Fibroblast of lung (primary cell): ENCODE measurements around the gene PALM. TPM values are rescaled to one million over a fixed set of nuclear protein-coding genes. Genes with fewer than 3 reads are reported as not detected.

Experiments used
- DNase-seq, 2 donors: peaks; one replicate each; pipeline versions ENCODE4 v3.0.0 to v3.0.0-alpha.2; 2010; ENCODE audit warnings: low read depth in 2 of 2
- H2AFZ ChIP-seq: 2 replicates; pipeline ENCODE4 v1.5.1; 2012; ENCODE audit warnings: low read length, control low read depth, inconsistent platforms
- H3K27ac ChIP-seq: 2 replicates; pipeline ENCODE4 v1.5.1; 2011; ENCODE audit warnings: low read length, control low read depth; ENCODE audit not compliant: insufficient read depth
- H3K27me3 ChIP-seq: 2 replicates; pipeline ENCODE4 v1.5.1; 2011; ENCODE audit warnings: mild to moderate bottlenecking, low read length; ENCODE audit not compliant: control insufficient read depth, insufficient read depth
- H3K36me3 ChIP-seq: 2 replicates; pipeline ENCODE4 v1.5.1; 2011; ENCODE audit warnings: low read length; ENCODE audit not compliant: control insufficient read depth, insufficient read depth
- H3K4me1 ChIP-seq: 2 replicates; pipeline ENCODE4 v1.5.1; 2011; ENCODE audit warnings: low read length; ENCODE audit not compliant: control insufficient read depth, insufficient read depth; ENCODE audit errors: extremely low read depth
- H3K4me2 ChIP-seq: 2 replicates; pipeline ENCODE4 v1.5.1; 2011; ENCODE audit warnings: low read length, control low read depth; ENCODE audit not compliant: insufficient read depth; ENCODE audit errors: extremely low read depth
- H3K4me3 ChIP-seq, 4 experiments: fragments of 200-600 bp in 1 of 4; sonication (generic) in 1 of 4; replicated peaks in 1 of 4; 2 replicates each; pipeline ENCODE4 v1.5.1; 2011 to 2016; ENCODE audit warnings: low read length in 4 of 4, low read depth in 3 of 4, mild to moderate bottlenecking in 3 of 4, control low read depth in 2 of 4, inconsistent platforms in 1 of 4, mixed read lengths in 1 of 4; ENCODE audit not compliant: insufficient read depth in 1 of 4; ENCODE audit errors: control extremely low read depth in 1 of 4
- H3K79me2 ChIP-seq: 2 replicates; pipeline ENCODE4 v1.5.1; 2012; ENCODE audit warnings: mild to moderate bottlenecking, low read length, inconsistent platforms; ENCODE audit not compliant: control insufficient read depth, insufficient read depth
- H3K9ac ChIP-seq: 2 replicates; pipeline ENCODE4 v1.5.1; 2011; ENCODE audit warnings: mild to moderate bottlenecking, low read length, control low read depth; ENCODE audit not compliant: insufficient read depth
- H3K9me3 ChIP-seq: 2 replicates; pipeline ENCODE4 v1.5.1; 2012; ENCODE audit warnings: low read depth, low read length; ENCODE audit not compliant: control insufficient read depth, insufficient read depth
- H4K20me1 ChIP-seq: 2 replicates; pipeline ENCODE4 v1.5.1; 2011; ENCODE audit warnings: low read length; ENCODE audit not compliant: control insufficient read depth, insufficient read depth; ENCODE audit errors: extremely low read depth
- CTCF ChIP-seq, 2 donors: IDR thresholded peaks in 1 of 2; conservative IDR thresholded peaks in 1 of 2; 1 replicate in 1 of 2; 2 replicates in 1 of 2; pipeline ENCODE4 v1.5.1; 2011 to 2012; ENCODE audit warnings: low read length in 2 of 2, control low read depth in 1 of 2, inconsistent platforms in 1 of 2, low read depth in 1 of 2, mild to moderate bottlenecking in 1 of 2
- EZH2 ChIP-seq: IDR thresholded peaks from 2 replicates; pipeline ENCODE4 v1.5.1; 2012; ENCODE audit warnings: low read length, control low read depth, mild to moderate bottlenecking; ENCODE audit errors: missing control alignments
- polyA plus RNA-seq, 2 donors: library from polyadenylated mRNA; depleted of rRNA in 1 of 2; stranded (reverse) in 1 of 2; unstranded in 1 of 2; fragments of >200 nt; gene quantifications; 2 replicates each; pipeline ENCODE4 v1.2.1, GENCODE V29; 2011 to 2012; ENCODE audit warnings: missing spikeins in 1 of 2
- total RNA-seq: library from RNA; depleted of rRNA; stranded (reverse); fragments of >200 nt; gene quantifications from 2 replicates; pipeline ENCODE4 v1.2.1, GENCODE V29; 2014

The PALM gene
- total and polyA plus RNA-seq, 2 donors (not counting 1 experiment from before 2014, with no cell fraction given), result 3.2 to 8.3 TPM

DNA sequence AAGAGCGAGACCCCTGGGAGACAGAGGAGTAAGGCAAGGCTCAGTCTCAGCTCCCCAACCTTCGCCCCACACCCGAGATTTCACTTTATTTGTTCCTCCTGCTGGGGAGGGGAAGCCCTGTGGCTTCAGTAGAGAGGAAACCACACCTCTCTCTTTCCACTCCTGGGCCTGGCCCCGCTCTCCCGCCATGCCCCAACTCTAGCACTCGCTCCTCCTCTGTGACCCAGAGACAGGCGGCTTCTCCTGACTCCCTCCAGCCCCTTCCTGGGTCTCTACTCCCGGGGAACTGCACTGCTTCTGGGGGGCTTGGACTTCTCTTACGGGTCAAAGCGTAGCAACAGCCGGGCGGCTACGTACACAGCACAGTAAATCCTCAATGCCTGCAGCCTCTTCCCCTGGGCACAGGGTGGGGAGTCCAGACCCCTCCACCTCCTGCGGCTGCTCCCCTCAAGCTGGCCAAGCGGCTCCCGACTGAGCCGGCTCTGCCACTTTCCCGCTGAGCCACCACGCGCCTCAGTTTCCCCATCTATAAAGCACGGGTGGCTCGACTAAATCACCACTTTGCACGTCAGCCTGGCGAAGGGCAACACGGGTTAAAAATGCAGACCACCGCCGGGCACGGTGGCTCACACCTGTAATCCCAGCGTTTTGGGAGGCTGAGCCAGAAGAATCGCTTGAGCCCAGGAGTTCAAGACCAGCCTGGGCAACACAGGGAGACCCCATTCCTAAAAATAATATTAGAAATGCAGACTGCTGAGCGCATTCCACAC, 47.1 kb upstream of the PALM start:
- Histone ChIP-seq H3K4me2 (peak overlapping the region; percentile 88), H2AFZ (no peak overlapping the region), H3K4me1 (peaks cover 4% of the 10 kb centered on the region), H3K27ac (peak overlapping the region; percentile 64), H3K79me2 (peaks cover 63% of the 10 kb centered on the region), H3K27me3 (no peaks in the 10 kb centered on the region), H4K20me1 (peaks cover 3% of the 10 kb centered on the region), H3K36me3 (peaks cover 6% of the 10 kb centered on the region), H3K9me3 (no peaks in the 10 kb centered on the region), H3K4me3 (peak overlapping the region; percentile 45 to 80 (median 70)), H3K9ac (peak overlapping the region; percentile 73)
- no peak for TF ChIP-seq EZH2
- TF ChIP-seq CTCF (conservative IDR thresholded peaks at IDR 0.05 in 1 of 2, IDR thresholded peaks at IDR 0.05 in 1 of 2; ENCODE audit: low read depth in 1 of 2, low read length in 2 of 2), result no peak
- DNase-seq, result no peak

- Histone ChIP-seq H3K9me3 (no peaks in the 10 kb centered on the region), H3K36me3 (peaks cover 6% of the 10 kb centered on the region), H3K79me2 (peaks cover 55% of the 10 kb centered on the region), H3K27ac (peak overlapping the region; percentile 64), H3K4me2 (peak overlapping the region; percentile 88), H3K9ac (peak overlapping the region; percentile 73), H3K4me3 (peak overlapping the region; percentile 45 to 80 (median 70)), H3K27me3 (no peaks in the 10 kb centered on the region), H2AFZ (no peak overlapping the region), H3K4me1 (peaks cover 4% of the 10 kb centered on the region), H4K20me1 (peaks cover 3% of the 10 kb centered on the region)
- peak in 1 of 2 donors; percentile 51 for DNase-seq
- TF ChIP-seq CTCF (conservative IDR thresholded peaks at IDR 0.05 in 1 of 2, IDR thresholded peaks at IDR 0.05 in 1 of 2; ENCODE audit: low read depth in 1 of 2, low read length in 2 of 2), result no peak
Measured at GRCh38 chr19:662207-662961, 46.4 kb upstream of the PALM start.

DNA sequence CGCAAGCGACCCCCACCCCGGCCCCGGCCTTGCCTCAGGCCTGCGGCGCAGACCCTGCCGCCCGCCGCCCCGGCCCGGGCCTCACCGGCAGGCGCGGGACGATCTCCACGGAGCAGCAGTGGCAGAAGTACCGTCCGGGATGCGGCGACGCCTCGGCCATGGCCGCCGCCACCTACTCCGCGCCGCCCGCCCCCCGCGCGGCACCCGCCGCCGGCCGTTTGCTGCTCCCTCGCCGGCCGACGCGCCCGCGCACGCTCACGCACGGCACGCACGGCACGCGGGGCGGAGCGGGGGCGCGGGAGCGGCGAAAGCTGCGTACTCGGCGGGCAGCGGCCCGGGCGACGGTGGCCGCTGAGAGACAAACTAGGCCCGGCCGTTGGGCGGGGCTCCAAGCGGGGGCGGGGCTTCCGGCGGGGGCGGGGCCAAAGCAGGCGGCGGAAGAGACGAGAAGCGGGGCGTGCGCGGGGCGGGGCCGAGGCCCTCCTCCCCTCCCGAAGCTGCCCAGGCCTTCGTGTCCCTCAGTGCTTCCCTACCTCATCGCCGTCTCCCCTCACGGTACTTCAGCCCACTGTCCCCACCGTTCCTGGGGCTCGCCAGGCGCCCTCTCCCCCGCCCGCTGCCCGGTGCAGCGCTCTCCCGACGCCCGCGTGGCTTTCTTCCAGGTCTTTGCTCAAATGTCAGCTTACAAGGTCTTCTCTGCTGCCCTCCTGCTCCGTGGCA, 45.6 kb upstream of the PALM start, which contains the start of gene RNF126:
Gene RNF126 (minus strand): TSS at position 253 of the 720 bp plus-strand sequence. CDS start 93 bp downstream, at position 160.
- Histone ChIP-seq H3K79me2 (peaks cover 48% of the 10 kb centered on the region), H2AFZ (peak within 1 kb of the TSS; percentile 73), H3K36me3 (peaks cover 4% of the 10 kb centered on the region), H3K27me3 (no peaks in the 10 kb centered on the region), H3K4me1 (peaks cover 4% of the 10 kb centered on the region), H3K4me2 (peak within 1 kb of the TSS; percentile 90), H3K9ac (peak within 1 kb of the TSS; percentile 73), H4K20me1 (peaks cover 3% of the 10 kb centered on the region), H3K27ac (peak within 1 kb of the TSS; percentile 81), H3K4me3 (peak within 1 kb of the TSS; percentile 58 to 80 (median 70)), H3K9me3 (no peaks in the 10 kb centered on the region)
- DNase-seq, result peak; percentile 87 to 91
- no peak for TF ChIP-seq EZH2
- no peak for TF ChIP-seq CTCF (conservative IDR thresholded peaks at IDR 0.05 in 1 of 2, IDR thresholded peaks at IDR 0.05 in 1 of 2; ENCODE audit: low read depth in 1 of 2, low read length in 2 of 2)
